GM10847 (cell line): ENCODE measurements around the gene TMSB15B.

ENCODE experiments used
- POLR2A ChIP-seq: IDR thresholded peaks from 2 replicates; pipeline ENCODE4 v1.6.1; 2011; ENCODE audit not compliant: insufficient read length; ENCODE audit errors: extremely low read depth

TMSB15B gene

GRCh38 chrX:104013606-104014005, 51.2 kb downstream of the TMSB15B start, which contains the start of gene H2BW1:
Gene H2BW1, minus strand, starts transcription at chrX:104013708. Its CDS starts 132 bp downstream, at chrX:104013576.
- no peak for TF ChIP-seq POLR2A
